ENCODE results near the gene CMTR1. TPM values are rescaled to one million over a fixed set of nuclear protein-coding genes. Genes with fewer than 3 reads are reported as not detected.

Gene CMTR1
- total and polyA plus RNA-seq, 2 of the 13 experiments (the other 11 are each of a cell fraction or from before 2014, with no cell fraction given): 19.7 to 55.2 TPM

DNA sequence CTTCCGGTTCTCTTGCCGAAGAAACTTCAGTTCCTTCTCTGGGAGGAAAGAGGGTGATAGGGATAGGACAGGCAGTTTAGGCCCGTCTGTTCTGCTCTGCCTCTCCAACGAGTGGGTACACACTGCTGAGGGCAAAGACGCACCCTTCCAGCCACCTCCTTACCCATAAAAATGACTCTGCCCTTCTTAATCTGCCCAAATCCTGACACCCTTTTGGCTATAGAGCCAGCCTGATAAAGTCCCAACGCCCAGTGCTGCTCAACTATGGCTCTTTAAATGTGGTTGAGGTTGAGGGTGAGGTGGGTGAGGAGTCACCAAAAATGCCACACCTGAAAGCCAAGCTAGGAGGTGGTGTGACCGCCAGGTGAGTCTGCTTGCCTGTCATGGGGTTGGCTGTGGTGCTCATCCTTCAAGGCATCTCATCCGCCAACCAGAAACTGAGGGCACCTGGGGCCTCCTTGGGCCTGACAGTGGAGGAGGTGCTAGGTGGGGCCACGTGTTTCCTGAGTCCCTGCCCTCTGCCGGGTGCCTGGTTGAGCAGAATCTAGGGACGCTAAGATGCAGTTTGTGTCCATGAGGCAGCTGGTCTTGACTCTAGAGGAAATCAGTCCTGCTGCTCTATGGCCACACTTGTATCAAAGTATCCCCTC, 50.4 kb downstream of the CMTR1 start:
- Histone ChIP-seq H2AFZ (ENCODE audit: low read length) (no peak overlapping the region), H3K4me2 (ENCODE audit: low read depth, low read length) (no peak overlapping the region), H3K27me3 (ENCODE audit: control insufficient read depth in 1 of 2, insufficient read depth in 2 of 2, low read length in 2 of 2) (no peaks in the 10 kb centered on the region), H3K36me3 (replicated peaks in 1 of 2; ENCODE audit: control insufficient read depth in 1 of 2, insufficient read depth in 2 of 2, low read length in 2 of 2) (peaks cover 35 to 45% of the 10 kb centered on the region in 2 experiments), H3K27ac (ENCODE audit: extremely low read length, insufficient read depth, low read length) (no peak overlapping the region), H3K9me3 (ENCODE audit: low read length) (no peaks in the 10 kb centered on the region), H3K4me1 (ENCODE audit: insufficient read depth, low read length) (no peaks in the 10 kb centered on the region), H3K4me3 (replicated peaks in 1 of 3; ENCODE audit: insufficient read depth in 1 of 3, low read depth in 2 of 3, low read length in 3 of 3) (no peak overlapping the region), H3K79me2 (ENCODE audit: insufficient read depth, low read length) (no peaks in the 10 kb centered on the region), H4K20me1 (ENCODE audit: insufficient read depth, low read length) (no peaks in the 10 kb centered on the region), H3K9ac (ENCODE audit: insufficient read depth, low read depth, low read length) (no peak overlapping the region)
- FAIRE-seq (no peak), ATAC-seq (no peak), DNase-seq (ENCODE audit: low spot score) (no peak)
- TF ChIP-seq ZNF572 (CRISPR knock-in tag; IDR thresholded peaks at IDR 0.05): 0 out of 2 replicates have a peak, but pooled peaks have one; percentile 15
- TF ChIP-seq, protein P1, sequence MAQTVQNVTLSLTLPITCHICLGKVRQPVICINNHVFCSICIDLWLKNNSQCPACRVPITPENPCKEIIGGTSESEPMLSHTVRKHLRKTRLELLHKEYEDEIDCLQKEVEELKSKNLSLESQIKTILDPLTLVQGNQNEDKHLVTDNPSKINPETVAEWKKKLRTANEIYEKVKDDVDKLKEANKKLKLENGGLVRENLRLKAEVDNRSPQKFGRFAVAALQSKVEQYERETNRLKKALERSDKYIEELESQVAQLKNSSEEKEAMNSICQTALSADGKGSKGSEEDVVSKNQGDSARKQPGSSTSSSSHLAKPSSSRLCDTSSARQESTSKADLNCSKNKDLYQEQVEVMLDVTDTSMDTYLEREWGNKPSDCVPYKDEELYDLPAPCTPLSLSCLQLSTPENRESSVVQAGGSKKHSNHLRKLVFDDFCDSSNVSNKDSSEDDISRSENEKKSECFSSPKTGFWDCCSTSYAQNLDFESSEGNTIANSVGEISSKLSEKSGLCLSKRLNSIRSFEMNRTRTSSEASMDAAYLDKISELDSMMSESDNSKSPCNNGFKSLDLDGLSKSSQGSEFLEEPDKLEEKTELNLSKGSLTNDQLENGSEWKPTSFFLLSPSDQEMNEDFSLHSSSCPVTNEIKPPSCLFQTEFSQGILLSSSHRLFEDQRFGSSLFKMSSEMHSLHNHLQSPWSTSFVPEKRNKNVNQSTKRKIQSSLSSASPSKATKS (CRISPR knock-in tag; IDR thresholded peaks at IDR 0.05): no peak
- TF ChIP-seq, protein P2, sequence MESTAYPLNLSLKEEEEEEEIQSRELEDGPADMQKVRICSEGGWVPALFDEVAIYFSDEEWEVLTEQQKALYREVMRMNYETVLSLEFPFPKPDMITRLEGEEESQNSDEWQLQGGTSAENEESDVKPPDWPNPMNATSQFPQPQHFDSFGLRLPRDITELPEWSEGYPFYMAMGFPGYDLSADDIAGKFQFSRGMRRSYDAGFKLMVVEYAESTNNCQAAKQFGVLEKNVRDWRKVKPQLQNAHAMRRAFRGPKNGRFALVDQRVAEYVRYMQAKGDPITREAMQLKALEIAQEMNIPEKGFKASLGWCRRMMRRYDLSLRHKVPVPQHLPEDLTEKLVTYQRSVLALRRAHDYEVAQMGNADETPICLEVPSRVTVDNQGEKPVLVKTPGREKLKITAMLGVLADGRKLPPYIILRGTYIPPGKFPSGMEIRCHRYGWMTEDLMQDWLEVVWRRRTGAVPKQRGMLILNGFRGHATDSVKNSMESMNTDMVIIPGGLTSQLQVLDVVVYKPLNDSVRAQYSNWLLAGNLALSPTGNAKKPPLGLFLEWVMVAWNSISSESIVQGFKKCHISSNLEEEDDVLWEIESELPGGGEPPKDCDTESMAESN (CRISPR knock-in tag; conservative IDR thresholded peaks at IDR 0.05): no peak
- no peak for TF ChIP-seq SNAI1 (CRISPR knock-in tag; IDR thresholded peaks at IDR 0.05; ENCODE audit: borderline replicate concordance)
- CTCF ChIA-PET (ENCODE audit: low intra/inter-chr PET ratio, low total read pairs): interaction anchor here (0.7 to 3.1 kb wide), 5 partner anchors 60 to 209 kb away, joined by 3 to 28 read pairs (median 5); no protein-coding TSS in a partner anchor
- in situ Hi-C loops (cut with HindIII; ENCODE audit: extremely low pct_ligation_motif_present, low pct_unique_long_range_greater_than_20kb) (no loop called here), intact Hi-C loops (cut with micrococcal nuclease; ENCODE audit: unreplicated experiment) (loop anchor here (5.0 kb wide), 1 partner anchor 209 kb away; no protein-coding TSS in a partner anchor)
- WGBS (ENCODE audit: low lambda C conversion rate): 91% methylated on average over 11 of the region's 11 CpGs
- POLR2A ChIA-PET: no interaction called here
- BruUV-seq (replicated peaks): no TSS peak

All from HepG2 (cell line).